ENCODE measurements around the gene RANBP9. TPM values are rescaled to one million over a fixed set of nuclear protein-coding genes. Genes with fewer than 3 reads are reported as not detected.

The RANBP9 gene
- total and polyA plus RNA-seq, 2 of the 13 experiments (the other 11 are each of a cell fraction or from before 2014, with no cell fraction given): 26.6 to 30.6 TPM

DNA sequence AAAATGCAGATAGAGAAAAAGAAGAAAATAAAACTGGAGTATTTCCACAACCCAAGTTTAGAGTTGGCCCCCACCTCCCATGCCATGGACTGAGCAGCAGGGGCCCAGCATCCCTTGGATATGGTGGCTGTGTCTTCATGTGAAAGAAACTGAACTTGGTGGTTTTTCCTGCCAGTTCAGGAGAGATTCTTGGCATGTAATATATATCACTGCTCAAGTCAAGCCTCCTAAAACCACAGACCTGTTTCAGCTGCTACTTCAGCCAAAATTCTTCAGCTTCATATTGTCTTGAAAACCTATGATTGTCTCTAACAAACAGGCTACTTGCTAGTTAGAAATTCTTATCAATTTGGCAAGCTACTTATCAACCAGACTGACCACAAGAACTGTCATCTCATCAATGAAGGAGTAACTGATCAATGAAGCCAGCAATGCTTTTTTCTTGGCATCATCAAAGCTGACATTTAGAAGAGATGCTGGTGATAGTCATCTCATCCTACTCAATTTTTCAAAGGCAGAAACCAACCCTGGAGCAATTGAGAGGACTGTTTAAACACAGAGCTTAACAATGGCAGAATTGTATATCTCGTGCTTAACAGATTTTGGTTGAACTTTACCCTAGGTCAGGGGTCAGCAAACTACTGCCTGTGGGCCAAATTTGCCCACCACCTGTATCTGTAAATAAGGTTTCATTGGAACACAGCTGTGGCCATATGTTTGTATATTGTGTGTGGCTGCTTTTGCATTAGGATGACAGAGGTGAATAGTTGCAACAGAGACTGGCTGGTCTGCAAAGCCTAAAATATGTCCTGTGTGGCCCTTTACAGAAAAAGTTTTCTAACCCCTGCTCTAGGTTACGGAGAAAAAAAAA is 106.9 kb downstream of the RANBP9 start (continued):
- TF ChIP-seq, protein P1, sequence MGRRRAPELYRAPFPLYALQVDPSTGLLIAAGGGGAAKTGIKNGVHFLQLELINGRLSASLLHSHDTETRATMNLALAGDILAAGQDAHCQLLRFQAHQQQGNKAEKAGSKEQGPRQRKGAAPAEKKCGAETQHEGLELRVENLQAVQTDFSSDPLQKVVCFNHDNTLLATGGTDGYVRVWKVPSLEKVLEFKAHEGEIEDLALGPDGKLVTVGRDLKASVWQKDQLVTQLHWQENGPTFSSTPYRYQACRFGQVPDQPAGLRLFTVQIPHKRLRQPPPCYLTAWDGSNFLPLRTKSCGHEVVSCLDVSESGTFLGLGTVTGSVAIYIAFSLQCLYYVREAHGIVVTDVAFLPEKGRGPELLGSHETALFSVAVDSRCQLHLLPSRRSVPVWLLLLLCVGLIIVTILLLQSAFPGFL (CRISPR knock-in tag; IDR thresholded peaks at IDR 0.05): no peak
- TF ChIP-seq, protein P2, sequence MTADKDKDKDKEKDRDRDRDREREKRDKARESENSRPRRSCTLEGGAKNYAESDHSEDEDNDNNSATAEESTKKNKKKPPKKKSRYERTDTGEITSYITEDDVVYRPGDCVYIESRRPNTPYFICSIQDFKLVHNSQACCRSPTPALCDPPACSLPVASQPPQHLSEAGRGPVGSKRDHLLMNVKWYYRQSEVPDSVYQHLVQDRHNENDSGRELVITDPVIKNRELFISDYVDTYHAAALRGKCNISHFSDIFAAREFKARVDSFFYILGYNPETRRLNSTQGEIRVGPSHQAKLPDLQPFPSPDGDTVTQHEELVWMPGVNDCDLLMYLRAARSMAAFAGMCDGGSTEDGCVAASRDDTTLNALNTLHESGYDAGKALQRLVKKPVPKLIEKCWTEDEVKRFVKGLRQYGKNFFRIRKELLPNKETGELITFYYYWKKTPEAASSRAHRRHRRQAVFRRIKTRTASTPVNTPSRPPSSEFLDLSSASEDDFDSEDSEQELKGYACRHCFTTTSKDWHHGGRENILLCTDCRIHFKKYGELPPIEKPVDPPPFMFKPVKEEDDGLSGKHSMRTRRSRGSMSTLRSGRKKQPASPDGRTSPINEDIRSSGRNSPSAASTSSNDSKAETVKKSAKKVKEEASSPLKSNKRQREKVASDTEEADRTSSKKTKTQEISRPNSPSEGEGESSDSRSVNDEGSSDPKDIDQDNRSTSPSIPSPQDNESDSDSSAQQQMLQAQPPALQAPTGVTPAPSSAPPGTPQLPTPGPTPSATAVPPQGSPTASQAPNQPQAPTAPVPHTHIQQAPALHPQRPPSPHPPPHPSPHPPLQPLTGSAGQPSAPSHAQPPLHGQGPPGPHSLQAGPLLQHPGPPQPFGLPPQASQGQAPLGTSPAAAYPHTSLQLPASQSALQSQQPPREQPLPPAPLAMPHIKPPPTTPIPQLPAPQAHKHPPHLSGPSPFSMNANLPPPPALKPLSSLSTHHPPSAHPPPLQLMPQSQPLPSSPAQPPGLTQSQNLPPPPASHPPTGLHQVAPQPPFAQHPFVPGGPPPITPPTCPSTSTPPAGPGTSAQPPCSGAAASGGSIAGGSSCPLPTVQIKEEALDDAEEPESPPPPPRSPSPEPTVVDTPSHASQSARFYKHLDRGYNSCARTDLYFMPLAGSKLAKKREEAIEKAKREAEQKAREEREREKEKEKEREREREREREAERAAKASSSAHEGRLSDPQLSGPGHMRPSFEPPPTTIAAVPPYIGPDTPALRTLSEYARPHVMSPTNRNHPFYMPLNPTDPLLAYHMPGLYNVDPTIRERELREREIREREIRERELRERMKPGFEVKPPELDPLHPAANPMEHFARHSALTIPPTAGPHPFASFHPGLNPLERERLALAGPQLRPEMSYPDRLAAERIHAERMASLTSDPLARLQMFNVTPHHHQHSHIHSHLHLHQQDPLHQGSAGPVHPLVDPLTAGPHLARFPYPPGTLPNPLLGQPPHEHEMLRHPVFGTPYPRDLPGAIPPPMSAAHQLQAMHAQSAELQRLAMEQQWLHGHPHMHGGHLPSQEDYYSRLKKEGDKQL (CRISPR knock-in tag; IDR thresholded peaks at IDR 0.05; ENCODE audit: low read depth): peak; percentile 97
- TF ChIP-seq, protein P3, sequence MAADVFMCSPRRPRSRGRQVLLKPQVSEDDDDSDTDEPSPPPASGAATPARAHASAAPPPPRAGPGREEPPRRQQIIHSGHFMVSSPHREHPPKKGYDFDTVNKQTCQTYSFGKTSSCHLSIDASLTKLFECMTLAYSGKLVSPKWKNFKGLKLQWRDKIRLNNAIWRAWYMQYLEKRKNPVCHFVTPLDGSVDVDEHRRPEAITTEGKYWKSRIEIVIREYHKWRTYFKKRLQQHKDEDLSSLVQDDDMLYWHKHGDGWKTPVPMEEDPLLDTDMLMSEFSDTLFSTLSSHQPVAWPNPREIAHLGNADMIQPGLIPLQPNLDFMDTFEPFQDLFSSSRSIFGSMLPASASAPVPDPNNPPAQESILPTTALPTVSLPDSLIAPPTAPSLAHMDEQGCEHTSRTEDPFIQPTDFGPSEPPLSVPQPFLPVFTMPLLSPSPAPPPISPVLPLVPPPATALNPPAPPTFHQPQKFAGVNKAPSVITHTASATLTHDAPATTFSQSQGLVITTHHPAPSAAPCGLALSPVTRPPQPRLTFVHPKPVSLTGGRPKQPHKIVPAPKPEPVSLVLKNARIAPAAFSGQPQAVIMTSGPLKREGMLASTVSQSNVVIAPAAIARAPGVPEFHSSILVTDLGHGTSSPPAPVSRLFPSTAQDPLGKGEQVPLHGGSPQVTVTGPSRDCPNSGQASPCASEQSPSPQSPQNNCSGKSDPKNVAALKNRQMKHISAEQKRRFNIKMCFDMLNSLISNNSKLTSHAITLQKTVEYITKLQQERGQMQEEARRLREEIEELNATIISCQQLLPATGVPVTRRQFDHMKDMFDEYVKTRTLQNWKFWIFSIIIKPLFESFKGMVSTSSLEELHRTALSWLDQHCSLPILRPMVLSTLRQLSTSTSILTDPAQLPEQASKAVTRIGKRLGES (CRISPR knock-in tag; IDR thresholded peaks at IDR 0.05; ENCODE audit: borderline replicate concordance): 0 out of 2 replicates have a peak, but pooled peaks have one; percentile 70
- 0 out of 2 replicates have a peak, but pooled peaks have one; percentile 50 for TF ChIP-seq TRIM24 (CRISPR knock-in tag; IDR thresholded peaks at IDR 0.05)
- peak; percentile 80; the same call in 1 of the 2 replicates for TF ChIP-seq ZNF101 (CRISPR knock-in tag; IDR thresholded peaks at IDR 0.05; ENCODE audit: borderline replicate concordance, low read depth)
- no peak for TF ChIP-seq NRL (CRISPR knock-in tag; IDR thresholded peaks at IDR 0.05; ENCODE audit: borderline replicate concordance)
- TF ChIP-seq ZNF496 (CRISPR knock-in tag; IDR thresholded peaks at IDR 0.05; ENCODE audit: insufficient replicate concordance): no peak
- TF ChIP-seq ERF (CRISPR knock-in tag; IDR thresholded peaks at IDR 0.05): peak; percentile 69
- TF ChIP-seq, protein P4, sequence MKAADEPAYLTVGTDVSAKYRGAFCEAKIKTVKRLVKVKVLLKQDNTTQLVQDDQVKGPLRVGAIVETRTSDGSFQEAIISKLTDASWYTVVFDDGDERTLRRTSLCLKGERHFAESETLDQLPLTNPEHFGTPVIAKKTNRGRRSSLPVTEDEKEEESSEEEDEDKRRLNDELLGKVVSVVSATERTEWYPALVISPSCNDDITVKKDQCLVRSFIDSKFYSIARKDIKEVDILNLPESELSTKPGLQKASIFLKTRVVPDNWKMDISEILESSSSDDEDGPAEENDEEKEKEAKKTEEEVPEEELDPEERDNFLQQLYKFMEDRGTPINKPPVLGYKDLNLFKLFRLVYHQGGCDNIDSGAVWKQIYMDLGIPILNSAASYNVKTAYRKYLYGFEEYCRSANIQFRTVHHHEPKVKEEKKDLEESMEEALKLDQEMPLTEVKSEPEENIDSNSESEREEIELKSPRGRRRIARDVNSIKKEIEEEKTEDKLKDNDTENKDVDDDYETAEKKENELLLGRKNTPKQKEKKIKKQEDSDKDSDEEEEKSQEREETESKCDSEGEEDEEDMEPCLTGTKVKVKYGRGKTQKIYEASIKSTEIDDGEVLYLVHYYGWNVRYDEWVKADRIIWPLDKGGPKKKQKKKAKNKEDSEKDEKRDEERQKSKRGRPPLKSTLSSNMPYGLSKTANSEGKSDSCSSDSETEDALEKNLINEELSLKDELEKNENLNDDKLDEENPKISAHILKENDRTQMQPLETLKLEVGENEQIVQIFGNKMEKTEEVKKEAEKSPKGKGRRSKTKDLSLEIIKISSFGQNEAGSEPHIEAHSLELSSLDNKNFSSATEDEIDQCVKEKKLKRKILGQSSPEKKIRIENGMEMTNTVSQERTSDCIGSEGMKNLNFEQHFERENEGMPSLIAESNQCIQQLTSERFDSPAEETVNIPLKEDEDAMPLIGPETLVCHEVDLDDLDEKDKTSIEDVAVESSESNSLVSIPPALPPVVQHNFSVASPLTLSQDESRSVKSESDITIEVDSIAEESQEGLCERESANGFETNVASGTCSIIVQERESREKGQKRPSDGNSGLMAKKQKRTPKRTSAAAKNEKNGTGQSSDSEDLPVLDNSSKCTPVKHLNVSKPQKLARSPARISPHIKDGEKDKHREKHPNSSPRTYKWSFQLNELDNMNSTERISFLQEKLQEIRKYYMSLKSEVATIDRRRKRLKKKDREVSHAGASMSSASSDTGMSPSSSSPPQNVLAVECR (CRISPR knock-in tag; IDR thresholded peaks at IDR 0.05; ENCODE audit: borderline replicate concordance): peak; percentile 72; the same call in 1 of the 2 replicates
- TF ChIP-seq PPARG (CRISPR knock-in tag; conservative IDR thresholded peaks at IDR 0.05): peak; percentile 99
- TF ChIP-seq, protein P5, sequence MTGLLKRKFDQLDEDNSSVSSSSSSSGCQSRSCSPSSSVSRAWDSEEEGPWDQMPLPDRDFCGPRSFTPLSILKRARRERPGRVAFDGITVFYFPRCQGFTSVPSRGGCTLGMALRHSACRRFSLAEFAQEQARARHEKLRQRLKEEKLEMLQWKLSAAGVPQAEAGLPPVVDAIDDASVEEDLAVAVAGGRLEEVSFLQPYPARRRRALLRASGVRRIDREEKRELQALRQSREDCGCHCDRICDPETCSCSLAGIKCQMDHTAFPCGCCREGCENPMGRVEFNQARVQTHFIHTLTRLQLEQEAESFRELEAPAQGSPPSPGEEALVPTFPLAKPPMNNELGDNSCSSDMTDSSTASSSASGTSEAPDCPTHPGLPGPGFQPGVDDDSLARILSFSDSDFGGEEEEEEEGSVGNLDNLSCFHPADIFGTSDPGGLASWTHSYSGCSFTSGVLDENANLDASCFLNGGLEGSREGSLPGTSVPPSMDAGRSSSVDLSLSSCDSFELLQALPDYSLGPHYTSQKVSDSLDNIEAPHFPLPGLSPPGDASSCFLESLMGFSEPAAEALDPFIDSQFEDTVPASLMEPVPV (CRISPR knock-in tag; IDR thresholded peaks at IDR 0.05): no peak
